A673 (cell line): ENCODE measurements around the gene FBXO21. TPM values are rescaled to one million over a fixed set of nuclear protein-coding genes. Genes with fewer than 3 reads are reported as not detected.

ENCODE experiments used
- BruUV-seq: library from RNA; stranded (reverse); fragments of 400-500 nt; replicated peaks from 2 replicates; lab custom pipeline; 2021; lab: Mats Ljungman, UMichigan
- CTCF ChIA-PET: fragments of 300-600 bp; sonication (Branson Sonifier 250); formaldehyde crosslinking; loops from one replicate; lab custom pipeline; 2022; ENCODE audit warnings: antibody characterized with exemption; lab: Charles Lee
- POLR2A ChIA-PET: fragments of 300-600 bp; sonication (Branson Sonifier 250); formaldehyde crosslinking; loops from one replicate; lab custom pipeline; 2022; ENCODE audit warnings: antibody characterized with exemption; ENCODE audit not compliant: low non-redundant PET; lab: Charles Lee
- DNase-seq: peaks from one replicate; pipeline ENCODE4 v3.0.0-alpha.2; 2015; ENCODE audit warnings: low spot score
- H3K27ac ChIP-seq: fragments of 200-600 bp; sonication (generic); 2 replicates; pipeline ENCODE4 v1.5.1; 2016; ENCODE audit warnings: mixed run types, low read depth, mild to moderate bottlenecking, mixed read lengths, antibody characterized with exemption, low read length; ENCODE audit not compliant: poor library complexity, severe bottlenecking
- H3K27me3 ChIP-seq: fragments of 200-600 bp; sonication (generic); replicated peaks from 2 replicates; pipeline ENCODE4 v1.6.1; 2017; ENCODE audit warnings: mixed run types, low read depth, mild to moderate bottlenecking, mixed read lengths, antibody characterized with exemption, low read length; ENCODE audit not compliant: insufficient read depth, poor library complexity
- H3K36me3 ChIP-seq: fragments of 200-600 bp; sonication (generic); 2 replicates; pipeline ENCODE4 v1.6.1; 2016; ENCODE audit warnings: mixed run types, mild to moderate bottlenecking, mixed read lengths, antibody characterized with exemption, low read length; ENCODE audit not compliant: insufficient read depth, poor library complexity, severe bottlenecking
- H3K4me1 ChIP-seq: fragments of 200-600 bp; sonication (generic); 2 replicates; pipeline ENCODE4 v1.6.1; 2017; ENCODE audit warnings: mixed run types, mild to moderate bottlenecking, mixed read lengths, antibody characterized with exemption, low read length; ENCODE audit not compliant: insufficient read depth, poor library complexity, severe bottlenecking
- H3K4me3 ChIP-seq: fragments of 200-600 bp; sonication (generic); 2 replicates; pipeline ENCODE4 v1.5.1; 2016; ENCODE audit warnings: low read depth, mixed run types, mild to moderate bottlenecking, mixed read lengths, low read length; ENCODE audit not compliant: poor library complexity, severe bottlenecking
- H3K9me3 ChIP-seq: fragments of 200-600 bp; sonication (generic); 2 replicates; pipeline ENCODE4 v1.6.1; 2016; ENCODE audit warnings: mixed run types, low read depth, mild to moderate bottlenecking, mixed read lengths, antibody characterized with exemption, low read length; ENCODE audit not compliant: poor library complexity, severe bottlenecking
- CTCF ChIP-seq: fragments of 300-800, 200-600 bp; sonication (generic); conservative IDR thresholded peaks from 2 replicates; pipeline ENCODE4 v1.5.1; 2017; ENCODE audit warnings: low read depth, mild to moderate bottlenecking, antibody characterized with exemption, low read length, moderate library complexity, mixed read lengths
- EZH2 ChIP-seq: fragments of 200-600 bp; sonication (generic); IDR thresholded peaks from 2 replicates; pipeline ENCODE4 v1.6.1; 2017; ENCODE audit warnings: borderline replicate concordance, low read depth, mild to moderate bottlenecking, mixed read lengths, antibody characterized with exemption, low read length; ENCODE audit not compliant: poor library complexity, severe bottlenecking
- intact Hi-C: fragments of 100-400 bp; cut with micrococcal nuclease; formaldehyde crosslinking; loops from one replicate; pipeline ENCODE4 v1.10.0; 2022; ENCODE audit not compliant: unreplicated experiment
- total RNA-seq: library from RNA; stranded (reverse); gene quantifications from 2 replicates; pipeline ENCODE4 v1.2.3, GENCODE V29; 2021

FBXO21 gene
- total RNA-seq, 1 experiment from 2014 or later, result 45.4 TPM

DNA sequence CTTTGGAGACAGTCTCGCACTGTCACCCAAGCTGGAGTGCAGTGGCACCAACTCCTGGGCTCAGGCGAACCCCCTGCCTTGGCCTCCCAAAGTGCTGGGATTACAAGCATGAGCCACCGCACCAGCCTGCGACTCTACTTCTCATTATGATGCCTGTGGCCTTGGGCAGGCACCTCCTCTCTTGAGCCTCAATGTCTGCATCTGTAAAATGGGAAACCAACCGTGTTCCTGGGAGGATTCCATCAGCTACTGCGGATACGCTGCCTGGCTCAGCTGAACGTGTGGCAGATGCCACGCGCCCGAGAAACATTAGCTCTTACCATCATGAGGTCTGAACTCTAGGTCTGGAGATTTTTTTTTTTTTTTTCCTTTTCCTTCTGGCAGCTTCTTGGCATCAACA lies 96.8 kb downstream of the FBXO21 start:
- Histone ChIP-seq H3K9me3 (peaks cover 6% of the 10 kb centered on the region), H3K4me3 (no peak overlapping the region), H3K27me3 (peaks cover 43% of the 10 kb centered on the region), H3K36me3 (no peaks in the 10 kb centered on the region), H3K27ac (no peak overlapping the region), H3K4me1 (no peaks in the 10 kb centered on the region)
- TF ChIP-seq CTCF, result no peak
- TF ChIP-seq EZH2, result no peak
- ChIA-PET POLR2A (interaction anchor here (0.7 kb wide), 1 partner anchor 130 kb away, joined by 9 read pairs; no protein-coding TSS in a partner anchor), CTCF (interaction anchor here (0.7 kb wide), 1 partner anchor 8 kb away, joined by 4 read pairs; no protein-coding TSS in a partner anchor)
- intact Hi-C loops, result no loop called here
- no TSS peak for BruUV-seq
- DNase-seq, result no peak

DNA sequence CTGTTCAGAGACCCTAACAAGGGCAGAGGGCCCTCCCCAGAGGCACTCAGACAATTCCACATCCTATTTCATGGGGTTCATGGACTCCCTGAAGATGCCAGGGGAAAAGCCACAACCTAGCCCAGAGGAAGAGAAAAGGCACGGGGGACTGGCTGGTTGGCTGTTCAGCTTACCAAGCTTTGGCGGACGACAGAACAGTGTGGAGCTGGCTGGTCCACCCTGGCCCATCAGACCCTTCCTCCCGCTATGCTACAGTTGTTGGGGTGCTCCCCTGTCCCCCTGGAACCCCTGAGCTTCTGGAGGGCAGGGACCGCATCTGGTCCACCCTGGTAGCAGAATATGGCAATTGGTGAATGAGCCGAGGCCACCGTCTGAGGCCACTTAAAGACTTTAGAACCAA lies 97.4 kb downstream of the FBXO21 start:
- intact Hi-C loops, result no loop called here
- ChIA-PET CTCF (no interaction called here), POLR2A (interaction anchor here (0.7 kb wide), 1 partner anchor 130 kb away, joined by 9 read pairs; no protein-coding TSS in a partner anchor)

DNA sequence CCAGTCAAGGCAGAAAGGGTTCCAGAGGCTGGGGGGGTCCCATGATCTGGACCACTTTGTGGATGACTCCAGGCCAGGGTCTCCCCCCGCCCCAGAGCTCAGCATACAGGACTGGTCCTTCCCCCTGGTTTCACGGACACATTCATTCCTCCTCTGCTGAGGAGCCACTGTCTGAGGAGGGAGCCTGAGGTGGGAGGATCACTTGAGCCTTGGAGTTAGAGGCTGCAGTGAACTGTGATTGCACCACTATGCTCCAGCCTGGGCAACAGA lies 97.8 kb downstream of the FBXO21 start:
- H3K4me3 ChIP-seq, result no peak overlapping the region
- POLR2A ChIA-PET, result no interaction called here
- TF ChIP-seq CTCF (no peak), EZH2 (no peak)
- intact Hi-C loops, result no loop called here
- peaks cover 6% of the 10 kb centered on the region for H3K9me3 ChIP-seq
- H3K27ac ChIP-seq, result no peak overlapping the region
- peaks cover 33% of the 10 kb centered on the region for H3K27me3 ChIP-seq
- no peaks in the 10 kb centered on the region for H3K36me3 ChIP-seq
- BruUV-seq, result no TSS peak
- DNase-seq, result no peak
- no peaks in the 10 kb centered on the region for H3K4me1 ChIP-seq
- CTCF ChIA-PET, result no interaction called here

More for the DNA sequence above, 97.4 kb downstream of the FBXO21 start:
- Histone ChIP-seq H3K4me3 (no peak overlapping the region), H3K4me1 (no peaks in the 10 kb centered on the region), H3K36me3 (no peaks in the 10 kb centered on the region), H3K27ac (no peak overlapping the region), H3K27me3 (peaks cover 37% of the 10 kb centered on the region), H3K9me3 (peaks cover 6% of the 10 kb centered on the region)
- TF ChIP-seq CTCF (no peak), EZH2 (no peak)
- DNase-seq, result no peak
- no TSS peak for BruUV-seq

Other genes with a start within 250 kb of the FBXO21 start
- not detected in 2 replicates for gene TESC, start 91.1 kb downstream of the FBXO21 start, total RNA-seq
- 18.0 and 25.2 TPM in 2 replicates for gene NOS1, start 171.2 kb upstream of the FBXO21 start, total RNA-seq